ENCODE measurements around the gene GALNT2. TPM values are rescaled to one million over a fixed set of nuclear protein-coding genes. Genes with fewer than 3 reads are reported as not detected.

The GALNT2 gene
- polyA plus RNA-seq, 1 of the 3 experiments (the other 2 are of a cell fraction), result 118 TPM

DNA sequence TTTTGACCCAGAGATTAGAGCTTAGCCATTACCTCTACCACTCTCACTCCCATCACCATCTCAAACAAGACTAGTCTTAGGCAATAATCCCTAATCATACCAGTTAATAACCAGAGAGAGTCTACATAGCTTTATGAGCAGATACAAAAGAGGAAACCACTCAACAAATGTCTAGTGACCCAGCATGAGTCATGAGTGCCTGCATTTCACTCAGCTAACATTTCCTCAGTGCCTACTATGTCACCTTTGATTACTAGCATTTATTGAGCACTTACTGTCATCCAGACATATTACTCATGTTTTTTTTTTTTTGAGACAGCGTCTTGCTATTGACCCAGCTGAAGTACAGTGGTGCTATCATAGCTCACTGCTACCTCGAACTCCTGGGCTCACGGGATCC lies 35.9 kb upstream of the GALNT2 start:
- Histone ChIP-seq H3K79me2 (ENCODE audit: insufficient read depth) (no peaks in the 10 kb centered on the region), H3K27ac (ENCODE audit: low read depth in 2 of 2, low read length in 1 of 2) (no peak overlapping the region), H3F3A (replicated peaks; ENCODE audit: insufficient read depth) (no peaks in the 10 kb centered on the region), H3K9me2 (no peaks in the 10 kb centered on the region), H2AFZ (ENCODE audit: low read depth) (no peak overlapping the region), H3K9me3 (no peaks in the 10 kb centered on the region), H3K4me2 (no peak overlapping the region), H3K4me1 (ENCODE audit: control insufficient read depth in 1 of 2, insufficient read depth in 2 of 2, low read depth in 1 of 2, low read length in 1 of 2) (no peaks in the 10 kb centered on the region), H4K20me1 (ENCODE audit: insufficient read depth) (no peaks in the 10 kb centered on the region), H3K27me3 (ENCODE audit: insufficient read depth) (no peaks in the 10 kb centered on the region), H3K4me3 (ENCODE audit: low read depth in 2 of 2, low read length in 1 of 2) (no peak overlapping the region), H3K9ac (no peak overlapping the region), H3K36me3 (replicated peaks in 1 of 2; ENCODE audit: control insufficient read depth in 1 of 2, insufficient read depth in 2 of 2, low read length in 1 of 2) (no peaks in the 10 kb centered on the region)
- TF ChIP-seq RFX5 (IDR thresholded peaks at IDR 0.05; ENCODE audit: low read length), result no peak
- no peak for TF ChIP-seq TAF1 (IDR thresholded peaks at IDR 0.05; ENCODE audit: borderline replicate concordance, low read depth, low read length)
- no peak for TF ChIP-seq POLR2AphosphoS5 (IDR thresholded peaks at IDR 0.05; ENCODE audit: low read depth, low read length)
- TF ChIP-seq NRF1 (IDR thresholded peaks at IDR 0.05; ENCODE audit: low read depth, low read length), result no peak
- no peak for TF ChIP-seq GABPA (IDR thresholded peaks at IDR 0.05; ENCODE audit: low read depth)
- TF ChIP-seq EZH2phosphoT487 (IDR thresholded peaks at IDR 0.05; ENCODE audit: borderline replicate concordance, low read depth), result no peak
- no peak for TF ChIP-seq RXRA (IDR thresholded peaks at IDR 0.05; ENCODE audit: borderline replicate concordance, low read depth)
- no peak for TF ChIP-seq MAX (IDR thresholded peaks at IDR 0.05; ENCODE audit: low read depth)
- TF ChIP-seq RAD21 (IDR thresholded peaks at IDR 0.05; ENCODE audit: low read length), result no peak
- TF ChIP-seq SIN3A (IDR thresholded peaks at IDR 0.05; ENCODE audit: borderline replicate concordance, low read depth, low read length), result no peak
- no peak for TF ChIP-seq EP300 (IDR thresholded peaks at IDR 0.05; ENCODE audit: borderline replicate concordance in 1 of 2, low read depth in 1 of 2, low read length in 1 of 2)
- TF ChIP-seq ELF1 (IDR thresholded peaks at IDR 0.05), result no peak
- TF ChIP-seq, protein P1, sequence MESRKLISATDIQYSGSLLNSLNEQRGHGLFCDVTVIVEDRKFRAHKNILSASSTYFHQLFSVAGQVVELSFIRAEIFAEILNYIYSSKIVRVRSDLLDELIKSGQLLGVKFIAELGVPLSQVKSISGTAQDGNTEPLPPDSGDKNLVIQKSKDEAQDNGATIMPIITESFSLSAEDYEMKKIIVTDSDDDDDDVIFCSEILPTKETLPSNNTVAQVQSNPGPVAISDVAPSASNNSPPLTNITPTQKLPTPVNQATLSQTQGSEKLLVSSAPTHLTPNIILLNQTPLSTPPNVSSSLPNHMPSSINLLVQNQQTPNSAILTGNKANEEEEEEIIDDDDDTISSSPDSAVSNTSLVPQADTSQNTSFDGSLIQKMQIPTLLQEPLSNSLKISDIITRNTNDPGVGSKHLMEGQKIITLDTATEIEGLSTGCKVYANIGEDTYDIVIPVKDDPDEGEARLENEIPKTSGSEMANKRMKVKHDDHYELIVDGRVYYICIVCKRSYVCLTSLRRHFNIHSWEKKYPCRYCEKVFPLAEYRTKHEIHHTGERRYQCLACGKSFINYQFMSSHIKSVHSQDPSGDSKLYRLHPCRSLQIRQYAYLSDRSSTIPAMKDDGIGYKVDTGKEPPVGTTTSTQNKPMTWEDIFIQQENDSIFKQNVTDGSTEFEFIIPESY (IDR thresholded peaks at IDR 0.05; ENCODE audit: borderline replicate concordance, low read depth), result no peak
- POLR2A ChIA-PET, result no interaction called here
- DNase-seq, result no peak
- 16% methylated on average over 3 of the region's 3 CpGs for WGBS (ENCODE audit: low lambda C conversion rate)
- CTCF ChIA-PET, result interaction anchor here (0.9 kb wide), 1 partner anchor 18 kb away, joined by 3 read pairs; no protein-coding TSS in a partner anchor

DNA sequence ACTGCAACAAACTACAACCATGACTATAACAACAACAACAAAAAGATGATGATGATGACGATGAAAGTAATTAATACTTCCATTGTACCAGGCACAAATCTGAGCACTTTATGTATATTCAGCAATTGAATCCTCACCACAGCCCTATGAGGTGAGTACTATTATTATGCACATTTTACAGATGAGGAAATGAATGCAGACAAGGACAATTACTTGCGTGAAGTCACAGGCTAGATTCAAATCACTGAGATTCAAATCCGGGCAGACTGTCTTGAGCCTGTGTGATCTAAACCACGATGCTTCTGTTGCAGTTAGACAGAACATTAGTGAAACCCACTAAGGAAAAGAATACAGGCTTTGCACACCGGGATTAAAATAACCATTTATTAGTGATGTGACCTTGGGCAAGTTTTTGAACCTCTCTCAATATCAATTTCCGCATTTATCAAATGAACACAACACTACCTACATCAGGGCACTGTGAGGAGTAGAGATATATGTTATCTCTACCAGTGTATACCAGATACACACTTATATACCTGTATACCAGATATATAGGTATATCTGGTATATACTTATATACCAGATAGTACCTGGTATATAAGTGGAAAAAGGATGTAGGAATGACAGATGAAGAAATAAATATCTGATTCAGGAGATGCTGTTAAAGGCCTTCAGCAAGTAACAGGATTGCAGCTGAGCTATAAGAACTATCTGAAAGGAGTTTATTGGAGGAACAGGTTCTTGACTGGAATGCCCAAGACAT lies 34.3 kb upstream of the GALNT2 start:
- Histone ChIP-seq H3F3A (replicated peaks; ENCODE audit: insufficient read depth) (no peaks in the 10 kb centered on the region), H3K9me3 (no peaks in the 10 kb centered on the region), H3K4me3 (ENCODE audit: low read depth in 2 of 2, low read length in 1 of 2) (no peak overlapping the region), H3K4me2 (no peak overlapping the region), H3K36me3 (replicated peaks in 1 of 2; ENCODE audit: control insufficient read depth in 1 of 2, insufficient read depth in 2 of 2, low read length in 1 of 2) (no peaks in the 10 kb centered on the region), H3K9me2 (no peaks in the 10 kb centered on the region), H3K4me1 (ENCODE audit: control insufficient read depth in 1 of 2, insufficient read depth in 2 of 2, low read depth in 1 of 2, low read length in 1 of 2) (no peaks in the 10 kb centered on the region), H3K9ac (no peak overlapping the region), H4K20me1 (ENCODE audit: insufficient read depth) (no peaks in the 10 kb centered on the region), H2AFZ (ENCODE audit: low read depth) (no peak overlapping the region), H3K27me3 (ENCODE audit: insufficient read depth) (no peaks in the 10 kb centered on the region), H3K27ac (ENCODE audit: low read depth in 2 of 2, low read length in 1 of 2) (no peak overlapping the region), H3K79me2 (ENCODE audit: insufficient read depth) (no peaks in the 10 kb centered on the region)
- POLR2A ChIA-PET, result no interaction called here
- 45% methylated on average over 6 of the region's 6 CpGs for WGBS (ENCODE audit: low lambda C conversion rate)
- DNase-seq, result no peak
- CTCF ChIA-PET, result interaction anchor here (0.7 kb wide), 1 partner anchor 235 kb away, joined by 3 read pairs; no protein-coding TSS in a partner anchor
- TF ChIP-seq, protein P2, sequence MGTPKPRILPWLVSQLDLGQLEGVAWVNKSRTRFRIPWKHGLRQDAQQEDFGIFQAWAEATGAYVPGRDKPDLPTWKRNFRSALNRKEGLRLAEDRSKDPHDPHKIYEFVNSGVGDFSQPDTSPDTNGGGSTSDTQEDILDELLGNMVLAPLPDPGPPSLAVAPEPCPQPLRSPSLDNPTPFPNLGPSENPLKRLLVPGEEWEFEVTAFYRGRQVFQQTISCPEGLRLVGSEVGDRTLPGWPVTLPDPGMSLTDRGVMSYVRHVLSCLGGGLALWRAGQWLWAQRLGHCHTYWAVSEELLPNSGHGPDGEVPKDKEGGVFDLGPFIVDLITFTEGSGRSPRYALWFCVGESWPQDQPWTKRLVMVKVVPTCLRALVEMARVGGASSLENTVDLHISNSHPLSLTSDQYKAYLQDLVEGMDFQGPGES (IDR thresholded peaks at IDR 0.05; ENCODE audit: low read depth, low read length), result no peak
- TF ChIP-seq FOSL2 (IDR thresholded peaks at IDR 0.05; ENCODE audit: borderline replicate concordance, low read depth) (no peak), MAX (IDR thresholded peaks at IDR 0.05; ENCODE audit: low read depth) (no peak), TAF1 (IDR thresholded peaks at IDR 0.05; ENCODE audit: borderline replicate concordance, low read depth, low read length) (no peak), PBX3 (IDR thresholded peaks at IDR 0.05) (no peak), JUND (IDR thresholded peaks at IDR 0.05) (no peak), RFX5 (IDR thresholded peaks at IDR 0.05; ENCODE audit: low read length) (no peak), GATA2 (CRISPR knock-in tag; IDR thresholded peaks at IDR 0.05) (no peak), FOXJ3 (CRISPR knock-in tag; IDR thresholded peaks at IDR 0.05) (no peak), TEAD4 (IDR thresholded peaks at IDR 0.05; ENCODE audit: borderline replicate concordance, insufficient read depth) (no peak), EP300 (IDR thresholded peaks at IDR 0.05; ENCODE audit: borderline replicate concordance in 1 of 2, low read depth in 1 of 2, low read length in 1 of 2) (no peak)
- TF ChIP-seq, protein P1 (IDR thresholded peaks at IDR 0.05; ENCODE audit: borderline replicate concordance, low read depth), result no peak
